Activated CD8-positive, alpha-beta T cell treated with anti-CD3 and anti-CD28 coated beads for 36 hours (primary cell): Measurements from ENCODE around the gene CTNNAL1. TPM values are rescaled to one million over a fixed set of nuclear protein-coding genes. Genes with fewer than 3 reads are reported as not detected.

Experiments
- ATAC-seq: fragments of 200-7000 bp; cut with Tn5 transposase; one replicate; pipeline ENCODE4 v1.10.0; 2021; ENCODE audit warnings: mild to moderate bottlenecking, moderate library complexity
- CTCF ChIA-PET: fragments of 350-600 bp; sonication (Branson Sonifier 250); formaldehyde crosslinking; loops from one replicate; lab custom pipeline; 2021; ENCODE audit warnings: antibody characterized with exemption; lab: Charles Lee
- POLR2A ChIA-PET: fragments of 350-600 bp; sonication (Branson Sonifier 250); formaldehyde crosslinking; loops from one replicate; lab custom pipeline; 2021; ENCODE audit warnings: antibody characterized with exemption; lab: Charles Lee
- DNase-seq: peaks from one replicate; pipeline ENCODE4 v3.0.0-alpha.2; 2020
- H3K27ac Mint-ChIP-seq: one replicate; pipeline ENCODE4 v1.8.0; 2021; ENCODE audit warnings: mild to moderate bottlenecking, mixed read lengths
- H3K27me3 Mint-ChIP-seq: one replicate; pipeline ENCODE4 v1.8.0; 2021; ENCODE audit warnings: mixed read lengths
- H3K36me3 Mint-ChIP-seq: one replicate; pipeline ENCODE4 v1.8.0; 2021; ENCODE audit warnings: low read depth, mixed read lengths
- H3K4me1 Mint-ChIP-seq: one replicate; pipeline ENCODE4 v1.8.0; 2021; ENCODE audit warnings: low read depth, mixed read lengths
- H3K4me3 Mint-ChIP-seq: one replicate; pipeline ENCODE4 v1.8.0; 2021; ENCODE audit warnings: mild to moderate bottlenecking, moderate library complexity, mixed read lengths
- H3K9me3 Mint-ChIP-seq: one replicate; pipeline ENCODE4 v1.8.0; 2021; ENCODE audit warnings: mixed read lengths
- CTCF ChIP-seq: fragments of 200-600 bp; IDR thresholded peaks from one replicate; pipeline ENCODE4 v1.8.0; 2022; ENCODE audit warnings: antibody characterized with exemption, mild to moderate bottlenecking
- intact Hi-C: fragments of 100-400 bp; cut with micrococcal nuclease; formaldehyde crosslinking; loops from one replicate; pipeline ENCODE4 v1.10.0; 2022
- total RNA-seq, 2 experiments: library from RNA; stranded (reverse); gene quantifications; one replicate each; pipeline ENCODE4 v1.2.3, GENCODE V29; 2021

Gene CTNNAL1
- total RNA-seq, 2 experiments from 2014 or later: 24.1 to 26.0 TPM

- no peaks in the 10 kb centered on the region for H3K27me3 Mint-ChIP-seq
- intact Hi-C loops: no loop called here
- peaks cover 20% of the 10 kb centered on the region for H3K36me3 Mint-ChIP-seq
- no peak overlapping the region for H3K4me3 Mint-ChIP-seq
- no peak for TF ChIP-seq CTCF
- H3K4me1 Mint-ChIP-seq: peaks cover 7% of the 10 kb centered on the region
- no peak overlapping the region for H3K27ac Mint-ChIP-seq
- POLR2A ChIA-PET: no interaction called here
- no peaks in the 10 kb centered on the region for H3K9me3 Mint-ChIP-seq
- DNase-seq: no peak
- ATAC-seq: no peak
- CTCF ChIA-PET: no interaction called here
Measured at GRCh38 chr9:109030426-109030825, 17.1 kb upstream of the CTNNAL1 start.

GRCh38 chr9:109028457-109028856 is 15.2 kb upstream of the CTNNAL1 start:
- Mint-ChIP-seq H3K4me1 (peaks cover 7% of the 10 kb centered on the region), H3K9me3 (no peaks in the 10 kb centered on the region), H3K36me3 (peaks cover 19% of the 10 kb centered on the region), H3K27me3 (no peaks in the 10 kb centered on the region), H3K27ac (no peak overlapping the region), H3K4me3 (no peak overlapping the region)
- DNase-seq (no peak), ATAC-seq (no peak)
- POLR2A ChIA-PET: no interaction called here
- CTCF ChIA-PET: interaction anchor here (1.0 kb wide), 1 partner anchor 58 kb away, joined by 3 read pairs; no protein-coding TSS in a partner anchor
- intact Hi-C loops: no loop called here
- TF ChIP-seq CTCF: no peak

GRCh38 chr9:109027176-109027575 is 13.9 kb upstream of the CTNNAL1 start:
- H3K4me3 Mint-ChIP-seq: no peak overlapping the region
- TF ChIP-seq CTCF: no peak
- H3K36me3 Mint-ChIP-seq: peaks cover 14% of the 10 kb centered on the region
- ChIA-PET POLR2A (no interaction called here), CTCF (no interaction called here)
- no peak for DNase-seq
- no peak for ATAC-seq
- intact Hi-C loops: no loop called here
- no peak overlapping the region for H3K27ac Mint-ChIP-seq
- no peaks in the 10 kb centered on the region for H3K9me3 Mint-ChIP-seq
- peaks cover 7% of the 10 kb centered on the region for H3K4me1 Mint-ChIP-seq
- H3K27me3 Mint-ChIP-seq: no peaks in the 10 kb centered on the region

GRCh38 chr9:109026306-109026705 is 13.0 kb upstream of the CTNNAL1 start:
- TF ChIP-seq CTCF: no peak
- CTCF ChIA-PET: no interaction called here
- Mint-ChIP-seq H3K27me3 (no peaks in the 10 kb centered on the region), H3K4me1 (peaks cover 7% of the 10 kb centered on the region), H3K9me3 (no peaks in the 10 kb centered on the region), H3K36me3 (peaks cover 11% of the 10 kb centered on the region), H3K27ac (no peak overlapping the region), H3K4me3 (no peak overlapping the region)
- POLR2A ChIA-PET: no interaction called here
- ATAC-seq: no peak
- no peak for DNase-seq
- intact Hi-C loops: no loop called here

- Mint-ChIP-seq H3K4me1 (peaks cover 7% of the 10 kb centered on the region), H3K27ac (no peak overlapping the region), H3K9me3 (no peaks in the 10 kb centered on the region), H3K4me3 (no peak overlapping the region), H3K27me3 (no peaks in the 10 kb centered on the region), H3K36me3 (peaks cover 18% of the 10 kb centered on the region)
- intact Hi-C loops: no loop called here
- no peak for ATAC-seq
- TF ChIP-seq CTCF: no peak
- no peak for DNase-seq
- CTCF ChIA-PET: interaction anchor here (1.3 kb wide), 1 partner anchor 11 kb away, joined by 3 read pairs; no protein-coding TSS in a partner anchor
- POLR2A ChIA-PET: no interaction called here
Measured at GRCh38 chr9:109022873-109023272, 9.6 kb upstream of the CTNNAL1 start.
